A673 (cell line): ENCODE measurements around the gene TNC. TPM values are rescaled to one million over a fixed set of nuclear protein-coding genes. Genes with fewer than 3 reads are reported as not detected.

ENCODE experiments used
- BruUV-seq: library from RNA; stranded (reverse); fragments of 400-500 nt; replicated peaks from 2 replicates; lab custom pipeline; 2021; lab: Mats Ljungman, UMichigan
- CTCF ChIA-PET: fragments of 300-600 bp; sonication (Branson Sonifier 250); formaldehyde crosslinking; loops from one replicate; lab custom pipeline; 2022; ENCODE audit warnings: antibody characterized with exemption; lab: Charles Lee
- POLR2A ChIA-PET: fragments of 300-600 bp; sonication (Branson Sonifier 250); formaldehyde crosslinking; loops from one replicate; lab custom pipeline; 2022; ENCODE audit warnings: antibody characterized with exemption; ENCODE audit not compliant: low non-redundant PET; lab: Charles Lee
- DNase-seq: peaks from one replicate; pipeline ENCODE4 v3.0.0-alpha.2; 2015; ENCODE audit warnings: low spot score
- H3K27ac ChIP-seq: fragments of 200-600 bp; sonication (generic); 2 replicates; pipeline ENCODE4 v1.5.1; 2016; ENCODE audit warnings: mixed run types, low read depth, mild to moderate bottlenecking, mixed read lengths, antibody characterized with exemption, low read length; ENCODE audit not compliant: poor library complexity, severe bottlenecking
- H3K27me3 ChIP-seq: fragments of 200-600 bp; sonication (generic); replicated peaks from 2 replicates; pipeline ENCODE4 v1.6.1; 2017; ENCODE audit warnings: mixed run types, low read depth, mild to moderate bottlenecking, mixed read lengths, antibody characterized with exemption, low read length; ENCODE audit not compliant: insufficient read depth, poor library complexity
- H3K36me3 ChIP-seq: fragments of 200-600 bp; sonication (generic); 2 replicates; pipeline ENCODE4 v1.6.1; 2016; ENCODE audit warnings: mixed run types, mild to moderate bottlenecking, mixed read lengths, antibody characterized with exemption, low read length; ENCODE audit not compliant: insufficient read depth, poor library complexity, severe bottlenecking
- H3K4me1 ChIP-seq: fragments of 200-600 bp; sonication (generic); 2 replicates; pipeline ENCODE4 v1.6.1; 2017; ENCODE audit warnings: mixed run types, mild to moderate bottlenecking, mixed read lengths, antibody characterized with exemption, low read length; ENCODE audit not compliant: insufficient read depth, poor library complexity, severe bottlenecking
- H3K4me3 ChIP-seq: fragments of 200-600 bp; sonication (generic); 2 replicates; pipeline ENCODE4 v1.5.1; 2016; ENCODE audit warnings: low read depth, mixed run types, mild to moderate bottlenecking, mixed read lengths, low read length; ENCODE audit not compliant: poor library complexity, severe bottlenecking
- H3K9me3 ChIP-seq: fragments of 200-600 bp; sonication (generic); 2 replicates; pipeline ENCODE4 v1.6.1; 2016; ENCODE audit warnings: mixed run types, low read depth, mild to moderate bottlenecking, mixed read lengths, antibody characterized with exemption, low read length; ENCODE audit not compliant: poor library complexity, severe bottlenecking
- CTCF ChIP-seq: fragments of 300-800, 200-600 bp; sonication (generic); conservative IDR thresholded peaks from 2 replicates; pipeline ENCODE4 v1.5.1; 2017; ENCODE audit warnings: low read depth, mild to moderate bottlenecking, antibody characterized with exemption, low read length, moderate library complexity, mixed read lengths
- EZH2 ChIP-seq: fragments of 200-600 bp; sonication (generic); IDR thresholded peaks from 2 replicates; pipeline ENCODE4 v1.6.1; 2017; ENCODE audit warnings: borderline replicate concordance, low read depth, mild to moderate bottlenecking, mixed read lengths, antibody characterized with exemption, low read length; ENCODE audit not compliant: poor library complexity, severe bottlenecking
- intact Hi-C: fragments of 100-400 bp; cut with micrococcal nuclease; formaldehyde crosslinking; loops from one replicate; pipeline ENCODE4 v1.10.0; 2022; ENCODE audit not compliant: unreplicated experiment
- total RNA-seq: library from RNA; stranded (reverse); gene quantifications from 2 replicates; pipeline ENCODE4 v1.2.3, GENCODE V29; 2021

The TNC gene
- total RNA-seq, 1 experiment from 2014 or later = 202 TPM

GRCh38 chr9:115008536-115009270 lies 109.3 kb downstream of the TNC start:
- ChIA-PET POLR2A (no interaction called here), CTCF (no interaction called here)
- DNase-seq = peak; percentile 15
- TF ChIP-seq EZH2 (no peak), CTCF (no peak)
- no peaks in the 10 kb centered on the region for H3K4me1 ChIP-seq
- intact Hi-C loops = no loop called here
- H3K27ac ChIP-seq = no peak overlapping the region
- no peaks in the 10 kb centered on the region for H3K27me3 ChIP-seq
- no peaks in the 10 kb centered on the region for H3K9me3 ChIP-seq
- BruUV-seq = no TSS peak
- no peak overlapping the region for H3K4me3 ChIP-seq
- H3K36me3 ChIP-seq = no peaks in the 10 kb centered on the region

DNA sequence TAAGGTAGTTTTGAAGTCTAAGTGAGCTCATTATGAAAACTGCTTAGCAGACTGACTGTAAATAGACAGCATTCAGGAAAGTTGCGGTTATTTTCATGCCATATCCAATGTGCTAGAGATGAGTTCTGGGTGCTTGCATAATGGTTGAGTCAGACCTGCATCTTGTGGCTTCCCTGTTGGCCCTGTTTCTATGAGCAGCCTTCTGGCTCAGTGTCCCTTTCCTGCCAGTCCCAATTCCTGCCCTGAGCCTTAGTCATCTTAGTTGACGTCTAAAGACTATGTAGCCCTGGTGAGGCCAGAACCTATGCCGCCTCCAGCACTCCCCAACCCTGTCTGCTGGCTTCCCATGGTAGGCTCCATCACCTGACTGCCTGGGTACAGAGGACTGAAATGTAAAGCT lies 111.3 kb downstream of the TNC start:
- DNase-seq = no peak
- TF ChIP-seq CTCF = no peak
- no peak for TF ChIP-seq EZH2
- CTCF ChIA-PET = no interaction called here

DNA sequence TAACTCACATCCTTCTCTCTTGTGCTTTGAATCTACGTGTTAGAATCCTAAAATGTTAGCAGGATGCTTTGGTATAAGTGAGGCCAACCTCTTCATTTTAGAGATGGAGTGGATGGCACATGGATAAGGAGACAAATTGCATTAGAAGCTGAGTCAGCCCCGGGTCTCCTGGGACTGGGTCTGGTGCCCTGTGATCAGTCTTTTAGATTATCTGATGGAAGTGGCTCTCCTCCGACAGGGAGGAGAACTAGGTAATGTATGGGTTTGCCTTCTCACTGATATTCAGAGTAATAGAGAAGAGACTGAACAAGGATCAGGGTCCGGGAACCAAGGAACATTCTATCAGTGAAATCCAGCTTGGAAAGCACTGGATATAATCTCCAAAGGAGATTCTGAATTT lies 112.6 kb downstream of the TNC start:
- Histone ChIP-seq H3K27me3 (no peaks in the 10 kb centered on the region), H3K9me3 (no peaks in the 10 kb centered on the region), H3K27ac (no peak overlapping the region), H3K4me3 (no peak overlapping the region), H3K36me3 (no peaks in the 10 kb centered on the region), H3K4me1 (no peaks in the 10 kb centered on the region)
- no peak for DNase-seq
- ChIA-PET CTCF (no interaction called here), POLR2A (no interaction called here)
- intact Hi-C loops = no loop called here
- no TSS peak for BruUV-seq
- no peak for TF ChIP-seq EZH2
- TF ChIP-seq CTCF = no peak

More for the DNA sequence above, 111.3 kb downstream of the TNC start:
- Histone ChIP-seq H3K27me3 (no peaks in the 10 kb centered on the region), H3K4me1 (no peaks in the 10 kb centered on the region), H3K9me3 (no peaks in the 10 kb centered on the region), H3K27ac (no peak overlapping the region), H3K36me3 (no peaks in the 10 kb centered on the region), H3K4me3 (no peak overlapping the region)
- intact Hi-C loops = no loop called here
- POLR2A ChIA-PET = no interaction called here
- no TSS peak for BruUV-seq
